DMS53 (cell line): Measurements from ENCODE around the gene DOK7.

Experiments
- DNase-seq: peaks from one replicate; lab custom pipeline; 2025; lab: John Stamatoyannopoulos, UW

DOK7 gene

DNA sequence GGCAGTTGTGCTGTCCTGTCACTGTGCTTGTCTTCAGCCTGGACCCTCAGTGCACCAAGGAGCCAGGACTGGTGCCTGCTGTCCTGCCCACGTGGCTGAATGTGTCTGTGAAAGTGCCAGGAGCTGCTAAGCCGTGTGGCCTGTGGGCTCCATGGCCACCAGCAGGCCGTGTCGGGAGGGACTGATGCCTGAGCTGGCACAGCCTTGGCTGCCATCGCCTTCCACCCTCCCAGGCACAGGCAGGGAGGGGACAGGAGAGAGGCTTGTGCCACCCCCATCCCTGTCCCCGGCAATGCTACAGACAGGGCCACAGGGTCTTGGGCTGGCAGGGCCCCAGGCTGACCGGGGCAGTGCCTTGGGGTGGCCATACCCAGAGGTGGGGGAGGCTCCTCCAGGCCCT, 24.8 kb downstream of the DOK7 start:
- peak; percentile 51 for DNase-seq

DNA sequence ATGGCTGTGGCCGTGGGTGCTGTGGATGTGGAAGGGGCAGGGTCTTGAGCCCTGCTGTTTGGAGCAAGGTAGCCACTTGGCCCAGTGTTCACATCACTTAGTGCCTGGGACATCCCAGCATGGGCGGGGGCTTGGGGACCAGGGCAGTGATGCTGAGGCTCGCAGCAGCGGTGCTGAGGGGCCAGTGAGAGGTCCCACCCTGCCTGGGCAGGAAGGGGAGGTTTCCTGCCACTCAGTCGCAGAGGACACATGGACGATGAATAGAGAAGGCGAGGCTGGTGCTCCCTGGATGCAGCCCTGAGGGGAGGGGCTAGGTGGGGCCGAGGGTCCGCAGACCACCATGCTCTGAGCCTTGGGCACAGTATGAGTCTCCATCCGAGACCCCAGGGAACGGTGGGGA, 25.7 kb downstream of the DOK7 start:
- no peak for DNase-seq

GRCh38 chr4:3489451-3489962, 26.4 kb downstream of the DOK7 start:
- DNase-seq: peak; percentile 79

- no peak for DNase-seq
These were observed 28.7 kb downstream of the DOK7 start for GRCh38 chr4:3491681-3492405.

DNA sequence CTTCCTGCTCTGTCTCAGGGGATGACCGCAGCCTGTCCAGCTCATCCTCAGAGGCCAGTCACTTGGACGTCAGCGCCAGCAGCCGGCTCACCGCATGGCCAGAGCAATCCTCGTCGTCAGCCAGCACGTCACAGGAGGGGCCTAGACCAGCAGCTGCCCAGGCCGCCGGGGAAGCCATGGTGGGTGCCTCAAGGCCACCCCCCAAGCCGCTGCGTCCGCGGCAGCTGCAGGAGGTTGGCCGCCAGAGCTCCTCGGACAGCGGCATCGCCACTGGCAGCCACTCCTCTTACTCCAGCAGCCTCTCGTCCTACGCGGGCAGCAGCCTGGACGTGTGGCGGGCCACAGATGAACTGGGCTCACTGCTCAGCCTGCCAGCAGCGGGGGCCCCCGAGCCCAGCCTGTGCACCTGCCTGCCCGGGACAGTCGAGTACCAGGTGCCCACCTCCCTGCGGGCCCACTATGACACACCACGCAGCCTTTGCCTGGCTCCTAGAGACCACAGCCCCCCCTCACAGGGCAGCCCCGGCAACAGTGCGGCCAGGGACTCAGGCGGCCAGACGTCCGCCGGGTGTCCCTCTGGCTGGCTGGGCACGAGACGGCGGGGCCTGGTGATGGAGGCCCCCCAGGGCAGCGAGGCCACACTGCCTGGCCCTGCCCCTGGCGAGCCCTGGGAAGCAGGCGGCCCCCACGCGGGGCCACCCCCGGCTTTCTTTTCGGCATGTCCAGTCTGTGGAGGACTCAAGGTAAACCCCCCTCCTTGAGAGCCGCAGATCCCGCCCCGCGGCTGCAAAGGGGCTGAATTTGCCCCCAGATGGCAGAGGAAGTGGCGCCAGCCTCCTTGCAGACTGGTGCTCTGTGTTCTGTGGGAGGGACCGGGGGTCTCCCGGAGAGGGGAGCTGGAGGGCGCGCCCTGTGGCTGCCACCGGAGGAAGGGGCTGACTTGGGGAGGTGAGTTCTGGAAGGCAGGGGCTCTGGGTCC, 29.9 kb downstream of the DOK7 start:
- no peak for DNase-seq

DNA sequence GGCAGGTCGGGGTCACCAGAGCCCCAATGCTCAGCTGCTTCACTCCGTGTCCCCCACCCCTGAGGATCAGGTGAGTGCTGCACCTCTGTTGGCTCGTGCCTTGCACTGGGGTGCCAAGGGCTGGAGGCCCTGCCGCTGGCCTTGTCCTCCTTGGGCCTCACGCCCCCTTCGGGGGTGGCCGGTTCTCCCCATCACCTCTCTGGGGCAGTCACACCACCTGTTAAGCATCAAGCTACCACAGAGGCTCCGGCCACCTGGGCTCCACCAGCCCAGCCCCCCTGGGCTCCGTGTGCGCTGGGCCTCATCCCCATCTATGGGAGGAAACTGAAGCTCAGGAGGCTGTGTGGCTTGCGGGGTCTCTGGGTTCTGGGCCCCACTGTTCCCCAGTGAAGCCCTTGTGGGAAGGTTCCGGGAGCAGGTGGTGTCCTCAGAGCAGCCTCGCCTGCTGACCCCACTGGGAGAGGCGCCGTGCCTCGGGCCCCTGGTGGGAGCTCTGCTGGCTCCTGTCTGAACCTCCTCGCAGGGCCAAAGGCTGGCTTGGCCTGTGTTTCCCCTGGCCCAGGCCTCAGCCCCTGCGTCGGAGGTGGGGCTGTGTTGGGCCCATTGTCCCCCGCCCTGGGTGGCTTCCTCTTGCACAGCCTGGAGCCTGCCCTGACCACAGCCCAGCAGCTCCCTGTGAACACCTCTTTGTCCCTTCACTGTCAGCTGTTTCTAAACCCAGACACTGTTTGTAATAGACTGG, 30.8 kb downstream of the DOK7 start:
- DNase-seq: no peak

DNA sequence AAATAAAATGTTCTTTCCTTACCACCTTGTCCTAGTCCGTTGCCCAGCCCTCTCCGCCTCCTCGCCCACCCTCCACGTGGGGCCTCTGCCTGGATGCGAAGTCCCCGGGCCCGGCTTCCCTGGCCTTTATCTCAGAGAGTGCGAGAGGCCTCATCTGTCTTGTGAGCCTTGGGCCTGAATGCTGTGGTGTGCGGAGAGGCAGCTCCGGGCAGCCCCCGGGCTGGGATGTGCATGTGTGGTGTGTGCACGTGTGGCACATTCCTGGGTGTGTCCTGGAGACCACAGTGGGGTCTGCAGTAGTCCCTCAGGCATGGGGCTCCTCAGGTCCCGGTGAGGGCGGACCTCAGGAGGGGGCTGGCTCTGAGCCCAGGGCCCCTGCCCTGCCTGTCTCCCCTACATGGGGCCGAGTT, 31.4 kb downstream of the DOK7 start:
- DNase-seq: no peak

- no peak for DNase-seq
These were observed 32.3 kb downstream of the DOK7 start for GRCh38 chr4:3495204-3495975.

DNA sequence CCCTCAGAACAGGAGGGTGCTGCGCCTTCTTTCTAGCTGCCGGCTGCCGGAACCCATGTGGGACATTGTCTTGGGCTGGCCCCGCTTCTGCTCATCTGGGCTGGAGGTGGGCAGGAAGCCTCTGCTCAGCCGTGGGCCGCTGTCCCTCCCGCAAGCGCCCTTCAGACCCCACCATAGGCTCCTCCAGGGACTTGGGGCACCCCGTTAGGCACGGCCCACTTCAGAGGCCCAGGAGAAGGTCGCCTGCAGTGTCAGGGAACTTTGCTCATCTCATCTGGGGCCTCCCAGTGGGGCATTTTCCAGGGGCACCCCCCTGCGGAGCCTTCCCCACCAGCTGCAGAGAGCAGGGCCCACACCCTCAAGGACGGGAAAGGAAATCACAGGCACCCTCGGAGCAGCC, 32.9 kb downstream of the DOK7 start:
- DNase-seq: no peak

- no peak for DNase-seq
These were observed 34.0 kb downstream of the DOK7 start for GRCh38 chr4:3497095-3497494.

DNA sequence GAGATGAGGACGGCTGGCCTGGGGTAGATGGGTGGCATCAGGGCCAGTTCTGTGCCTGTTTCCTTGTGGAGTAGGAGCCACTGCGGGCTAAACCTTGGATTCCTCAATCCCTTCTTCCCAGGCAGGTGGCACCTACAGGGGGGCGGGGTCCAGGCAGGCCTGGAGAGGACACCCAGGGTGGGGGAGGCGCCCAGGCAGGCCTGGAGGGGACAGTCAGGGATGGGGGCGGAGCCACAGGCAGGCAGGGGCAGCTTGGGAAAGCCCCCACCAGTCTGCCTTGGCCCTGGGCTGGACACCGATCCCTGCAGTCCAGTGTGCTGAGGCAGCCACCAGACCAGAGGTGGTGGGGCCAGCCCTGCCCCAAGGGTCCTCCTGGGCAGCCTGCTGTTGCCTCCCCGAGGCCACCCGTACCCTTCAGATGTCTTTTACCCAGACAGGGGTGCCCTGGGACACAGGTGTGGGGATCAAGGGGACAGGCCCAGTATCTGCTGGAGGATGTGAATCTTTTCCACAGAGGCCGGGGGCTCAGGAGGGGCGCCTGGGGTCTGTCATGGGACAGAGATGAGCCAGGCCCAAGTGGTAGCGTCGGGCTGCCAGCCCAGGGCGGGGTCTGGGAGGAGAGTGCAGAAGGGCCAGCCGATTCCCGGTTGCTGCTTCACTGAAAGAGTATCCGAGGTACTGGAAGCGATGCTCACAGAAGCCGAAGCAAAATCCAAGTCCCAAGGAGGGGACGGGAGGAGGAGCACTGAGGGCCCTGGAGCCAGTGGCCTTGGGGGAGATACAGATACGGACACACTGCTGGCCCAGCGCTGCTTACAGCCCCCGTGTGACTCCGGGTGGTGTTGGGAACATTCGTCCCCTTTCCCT, 34.6 kb downstream of the DOK7 start:
- DNase-seq: no peak

DNA sequence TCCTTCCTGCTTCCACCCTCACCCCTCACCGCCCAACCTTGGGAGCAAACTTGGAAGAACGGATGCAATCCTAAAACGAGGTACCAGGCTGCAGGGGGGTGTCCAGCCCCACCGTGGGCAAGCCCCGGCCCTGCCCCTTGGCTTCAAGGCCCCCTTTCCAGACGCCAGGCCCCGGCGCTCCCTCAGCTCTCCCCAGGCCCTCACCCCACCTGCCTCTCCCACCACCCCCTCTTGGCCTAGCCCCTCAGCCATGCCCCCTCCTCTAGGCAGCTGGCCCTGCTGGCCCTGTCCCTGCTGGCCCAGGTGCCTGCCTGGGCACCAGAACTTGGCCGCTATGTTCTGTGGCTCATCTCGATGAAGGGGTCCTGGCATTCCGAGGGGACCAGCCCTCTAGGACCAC, 35.3 kb downstream of the DOK7 start:
- DNase-seq: no peak

GRCh38 chr4:3498901-3499510, 35.9 kb downstream of the DOK7 start:
- no peak for DNase-seq

- DNase-seq: no peak
These were observed 36.6 kb downstream of the DOK7 start for GRCh38 chr4:3499710-3500109.

DNA sequence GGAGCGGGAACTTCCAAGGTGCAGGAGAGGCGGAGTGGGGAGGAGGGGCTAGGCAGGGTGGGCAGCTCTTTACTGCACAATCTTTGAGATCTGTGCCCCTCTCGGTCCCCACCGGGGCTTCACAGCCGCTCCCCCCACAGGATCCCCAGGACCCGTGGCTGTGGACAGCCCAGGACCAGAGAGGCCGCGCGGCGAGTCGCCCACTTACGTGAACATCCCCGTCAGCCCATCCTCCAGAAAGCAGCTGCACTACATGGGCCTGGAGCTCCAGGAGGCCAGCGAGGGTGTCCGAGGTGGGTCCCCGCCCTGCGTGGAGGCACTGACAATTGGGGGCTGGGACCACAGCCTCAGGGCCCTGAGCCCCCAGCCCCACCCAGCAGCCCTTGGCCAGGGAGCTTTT, 37.0 kb downstream of the DOK7 start:
- no peak for DNase-seq

DNA sequence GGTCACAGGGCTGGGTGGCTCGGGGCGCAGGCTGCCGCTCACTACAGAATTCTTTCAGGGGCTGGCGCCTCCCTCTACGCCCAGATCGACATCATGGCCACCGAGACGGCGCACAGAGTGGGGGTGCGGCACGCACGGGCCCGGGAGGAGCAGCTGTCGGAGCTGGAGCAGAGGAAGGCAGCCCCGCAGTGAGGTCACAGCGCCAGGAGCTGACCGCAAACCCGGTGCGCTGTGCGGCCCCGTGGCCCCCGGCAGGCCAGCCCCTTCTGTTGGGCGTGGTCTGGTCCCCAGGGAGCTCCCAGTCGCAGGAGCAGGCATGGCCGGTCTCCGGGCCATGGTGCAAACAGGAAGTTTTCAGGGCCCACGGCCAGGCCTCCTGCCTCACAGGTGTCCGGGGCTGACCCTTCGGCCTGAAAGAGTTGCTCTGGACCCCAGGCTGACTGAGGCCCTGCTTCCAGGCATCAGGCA, 37.6 kb downstream of the DOK7 start:
- no peak for DNase-seq

- DNase-seq: no peak
These were observed 38.2 kb downstream of the DOK7 start for GRCh38 chr4:3501126-3501824.

DNA sequence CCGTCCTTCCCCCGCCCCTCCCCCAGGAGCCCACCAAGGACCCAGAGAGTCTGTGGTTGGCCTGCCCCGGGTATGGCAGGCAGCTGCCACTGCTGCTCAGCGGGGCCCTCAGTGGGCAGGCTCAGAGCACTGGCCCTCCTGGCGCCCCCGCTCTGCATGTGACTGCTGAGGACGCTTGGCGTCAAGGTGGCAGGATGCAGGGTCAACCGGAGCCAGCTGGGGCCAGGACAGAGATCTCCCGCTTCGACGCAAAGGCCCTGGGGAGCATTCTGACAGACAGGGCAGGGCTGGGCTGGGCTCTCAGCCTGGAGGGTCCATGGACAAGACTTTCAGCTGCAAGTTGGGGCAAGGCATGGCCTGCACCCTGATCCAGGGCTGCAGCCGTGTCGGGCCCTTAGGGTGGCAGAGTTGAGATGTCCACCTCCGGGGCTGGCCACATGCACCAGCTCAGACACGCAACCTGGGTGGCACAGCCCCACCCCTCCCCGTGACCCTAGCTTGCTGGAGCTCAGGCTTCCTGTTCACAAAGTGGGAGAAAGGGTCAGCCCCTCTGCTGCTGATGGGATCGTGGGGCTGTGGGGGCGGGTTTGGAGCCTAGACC, 38.8 kb downstream of the DOK7 start:
- no peak for DNase-seq
